WI38 (cell line): ENCODE measurements around the gene ADCY7.

Source experiments
- H3K4me3 ChIP-seq: 2 replicates; pipeline ENCODE4 v1.5.1; 2011; ENCODE audit warnings: low read depth, mild to moderate bottlenecking, control low read depth, low read length
- TF ChIP-seq, protein P1 (sequence below): IDR thresholded peaks from 2 replicates; pipeline ENCODE4 v1.5.1; 2012; ENCODE audit warnings: low read depth, mild to moderate bottlenecking, control low read depth, low read length

ADCY7 gene

DNA sequence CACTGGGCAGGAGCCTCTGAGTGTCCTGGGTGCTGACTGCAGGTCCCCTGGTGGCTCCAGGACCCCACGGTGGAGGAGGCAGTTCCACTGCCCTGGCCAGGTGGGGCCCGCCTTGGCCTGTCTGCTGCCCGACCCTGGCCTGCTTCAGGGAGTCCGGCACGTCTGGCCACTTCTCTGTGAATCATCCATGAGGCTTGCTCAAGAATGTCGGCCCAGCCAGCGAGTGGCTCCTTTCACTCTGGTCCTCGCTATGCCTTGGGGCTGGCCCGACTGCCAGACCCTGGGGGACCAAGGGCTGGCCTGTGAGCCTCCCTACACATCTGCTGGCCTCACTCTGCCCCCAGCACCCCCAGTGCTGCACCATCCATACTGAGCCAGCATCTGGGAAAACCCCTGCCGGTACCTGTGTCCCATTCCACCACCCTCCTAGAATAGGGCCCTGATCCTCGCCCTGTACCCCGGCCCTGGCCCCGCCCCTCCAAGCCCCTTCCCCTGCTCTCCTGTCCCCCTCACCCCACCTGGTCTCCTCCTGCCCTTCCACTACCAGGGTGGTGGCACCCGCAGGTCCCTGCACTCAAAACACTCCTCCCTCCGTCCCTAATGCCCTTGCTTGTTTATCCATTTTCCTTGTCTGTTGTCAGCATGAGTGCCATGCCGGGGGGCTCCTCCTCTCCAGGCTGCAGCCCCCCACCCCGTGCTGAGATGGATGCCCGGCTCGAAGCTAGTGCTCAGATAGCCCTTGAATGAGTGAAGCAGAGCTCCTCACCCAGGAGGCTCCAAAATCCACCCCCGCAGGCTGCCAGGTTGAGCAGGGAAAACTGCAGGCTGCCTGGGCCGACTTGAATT is 35.5 kb downstream of the ADCY7 start:
- TF ChIP-seq, protein P1, sequence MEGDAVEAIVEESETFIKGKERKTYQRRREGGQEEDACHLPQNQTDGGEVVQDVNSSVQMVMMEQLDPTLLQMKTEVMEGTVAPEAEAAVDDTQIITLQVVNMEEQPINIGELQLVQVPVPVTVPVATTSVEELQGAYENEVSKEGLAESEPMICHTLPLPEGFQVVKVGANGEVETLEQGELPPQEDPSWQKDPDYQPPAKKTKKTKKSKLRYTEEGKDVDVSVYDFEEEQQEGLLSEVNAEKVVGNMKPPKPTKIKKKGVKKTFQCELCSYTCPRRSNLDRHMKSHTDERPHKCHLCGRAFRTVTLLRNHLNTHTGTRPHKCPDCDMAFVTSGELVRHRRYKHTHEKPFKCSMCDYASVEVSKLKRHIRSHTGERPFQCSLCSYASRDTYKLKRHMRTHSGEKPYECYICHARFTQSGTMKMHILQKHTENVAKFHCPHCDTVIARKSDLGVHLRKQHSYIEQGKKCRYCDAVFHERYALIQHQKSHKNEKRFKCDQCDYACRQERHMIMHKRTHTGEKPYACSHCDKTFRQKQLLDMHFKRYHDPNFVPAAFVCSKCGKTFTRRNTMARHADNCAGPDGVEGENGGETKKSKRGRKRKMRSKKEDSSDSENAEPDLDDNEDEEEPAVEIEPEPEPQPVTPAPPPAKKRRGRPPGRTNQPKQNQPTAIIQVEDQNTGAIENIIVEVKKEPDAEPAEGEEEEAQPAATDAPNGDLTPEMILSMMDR, result no peak
- peak overlapping the region; percentile 20; the same call in 1 of the 2 replicates for H3K4me3 ChIP-seq

DNA sequence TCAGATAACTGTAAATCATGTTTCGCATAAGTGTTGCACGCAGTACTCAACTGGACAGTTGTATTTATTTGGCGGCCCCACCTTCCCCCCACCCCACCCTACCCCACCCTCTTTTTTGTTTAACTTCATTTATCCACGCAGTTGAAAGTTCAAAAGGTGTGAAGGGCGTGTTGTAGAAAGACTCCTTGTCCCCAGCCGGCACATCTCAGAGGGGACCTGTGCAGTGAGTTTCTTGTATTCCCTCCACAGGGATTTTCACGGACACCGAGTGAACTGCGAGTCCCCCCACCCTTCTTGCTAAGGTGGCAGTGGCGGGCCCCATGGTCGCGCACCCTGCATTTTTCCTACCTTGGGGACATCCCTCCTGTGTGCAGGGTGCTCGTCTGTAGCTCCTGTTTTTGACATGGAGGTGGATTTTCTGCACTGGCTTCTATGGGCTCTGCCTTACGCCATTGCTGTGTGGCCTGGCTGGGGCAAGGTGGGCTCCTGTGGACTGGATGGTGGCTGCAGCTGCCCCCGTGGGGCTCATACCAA is 36.2 kb downstream of the ADCY7 start:
- no peak overlapping the region for H3K4me3 ChIP-seq
- TF ChIP-seq, protein P1, result no peak

DNA sequence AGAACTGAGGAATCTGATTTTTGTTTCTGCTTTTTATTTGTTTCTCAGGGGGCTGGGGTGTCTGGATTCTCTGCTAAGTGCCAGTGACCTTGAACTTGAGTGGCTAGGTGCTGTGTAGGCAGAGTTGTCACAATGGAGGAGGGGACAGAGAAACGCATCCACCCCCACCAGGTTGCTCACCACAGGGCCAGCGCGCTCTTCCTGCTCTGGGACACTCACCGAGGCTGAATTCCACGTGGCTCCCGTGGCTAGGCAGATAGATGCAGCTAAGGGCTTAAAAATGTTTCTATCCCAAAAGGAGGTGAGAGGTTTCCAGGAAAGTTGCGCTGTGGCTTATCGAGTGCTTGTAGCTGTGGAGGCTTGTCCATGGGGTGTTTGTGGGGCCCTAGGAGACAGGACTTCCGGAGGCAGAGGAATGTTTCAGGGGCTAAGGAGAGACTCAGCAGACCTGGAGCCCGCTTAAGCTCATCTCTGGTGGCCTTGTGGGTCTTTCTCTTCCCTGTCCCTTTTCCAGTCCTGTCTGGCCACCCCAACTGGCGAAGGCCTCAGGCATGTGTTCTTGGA is 36.8 kb downstream of the ADCY7 start:
- no peak overlapping the region for H3K4me3 ChIP-seq
- TF ChIP-seq, protein P1, result no peak

DNA sequence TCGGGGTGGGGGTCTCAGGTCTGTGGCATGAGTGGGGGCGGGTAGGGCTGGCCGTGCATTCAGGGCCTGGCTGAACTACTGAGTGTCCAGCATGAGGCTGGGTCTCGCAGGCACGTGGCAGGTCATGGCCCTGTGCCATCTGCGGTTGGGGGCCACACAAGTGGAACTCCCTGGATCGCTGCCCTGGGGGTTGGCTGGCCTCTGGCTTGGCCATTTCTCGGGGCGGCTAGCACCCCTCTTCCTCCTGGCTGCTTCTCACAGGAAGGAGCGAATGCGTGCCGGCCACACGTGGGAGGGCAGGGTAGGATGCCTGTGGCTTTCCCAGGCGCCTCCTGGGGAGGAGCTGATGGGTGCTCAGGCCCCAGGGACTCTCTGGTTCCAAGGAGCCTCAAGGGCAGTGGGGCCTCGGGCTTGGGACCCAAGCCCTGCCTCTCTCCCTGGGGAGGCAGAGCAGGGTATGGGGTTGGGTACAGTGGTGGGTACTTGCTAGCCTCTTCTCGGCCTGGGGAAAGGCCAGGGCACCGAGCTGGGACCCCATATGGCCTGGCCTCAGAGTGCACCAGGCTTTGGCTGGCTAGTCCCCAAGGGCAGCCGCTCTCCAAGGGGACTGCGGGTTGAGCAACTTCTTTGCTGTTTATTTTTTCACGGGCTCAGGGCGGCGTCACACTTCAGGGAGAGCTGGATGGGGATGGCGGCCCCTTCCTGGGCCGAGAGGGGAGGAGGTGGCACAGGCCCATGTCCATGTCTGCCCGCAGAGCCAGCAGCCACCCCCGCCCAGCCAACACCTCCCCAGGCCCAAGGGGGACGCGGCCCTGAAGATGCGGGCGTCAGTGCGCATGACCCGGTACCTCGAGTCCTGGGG is 37.5 kb downstream of the ADCY7 start:
- TF ChIP-seq, protein P1, result no peak
- H3K4me3 ChIP-seq, result 0 out of 2 replicates have a peak overlapping the region, but pooled peaks have one; percentile 22

DNA sequence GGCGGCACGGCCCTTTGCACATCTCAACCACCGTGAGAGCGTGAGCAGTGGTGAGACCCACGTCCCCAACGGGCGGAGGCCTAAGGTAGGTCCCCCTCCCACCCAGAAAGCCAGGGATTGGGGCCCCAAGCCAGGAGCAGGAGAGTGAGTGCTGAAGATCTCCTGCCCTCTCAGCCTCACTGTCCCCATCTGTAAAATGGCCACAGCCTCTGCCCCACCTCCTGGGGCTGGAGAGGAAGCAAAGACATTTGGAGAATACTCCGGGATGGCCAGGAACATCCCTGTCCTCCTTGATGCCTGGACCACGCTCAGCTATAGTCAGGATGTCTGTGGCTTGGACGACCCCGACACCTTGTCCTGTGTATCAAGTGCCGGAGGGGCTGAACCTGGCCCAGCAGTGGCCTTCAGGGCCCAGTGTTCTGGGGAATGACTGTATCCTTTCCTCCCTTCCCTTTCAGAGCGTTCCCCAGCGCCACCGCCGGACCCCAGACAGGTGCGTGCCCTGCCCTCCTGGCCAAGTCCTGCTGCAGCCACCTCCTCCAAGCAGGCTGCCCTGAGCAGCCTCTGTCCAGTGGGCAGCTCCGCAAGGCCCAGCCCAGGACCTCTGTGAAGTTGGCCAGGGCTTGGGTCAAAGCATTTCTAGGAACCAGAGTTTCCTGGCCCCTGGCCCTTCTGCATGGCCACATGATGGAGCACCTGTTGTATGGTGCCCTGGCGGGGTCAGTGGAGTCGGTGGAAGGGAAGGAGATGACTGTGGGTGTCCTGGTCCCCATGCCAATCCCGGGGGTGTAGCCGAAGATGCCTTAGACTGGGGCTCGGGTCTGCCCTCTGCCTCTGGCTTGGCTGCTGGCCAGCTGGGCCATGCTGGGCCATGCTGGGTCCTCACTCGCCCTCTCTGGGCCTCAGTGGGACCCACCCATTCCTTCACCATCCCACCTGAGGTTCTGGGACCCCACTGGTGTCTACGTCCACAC is 38.4 kb downstream of the ADCY7 start:
- no peak overlapping the region for H3K4me3 ChIP-seq
- TF ChIP-seq, protein P1, result no peak

DNA sequence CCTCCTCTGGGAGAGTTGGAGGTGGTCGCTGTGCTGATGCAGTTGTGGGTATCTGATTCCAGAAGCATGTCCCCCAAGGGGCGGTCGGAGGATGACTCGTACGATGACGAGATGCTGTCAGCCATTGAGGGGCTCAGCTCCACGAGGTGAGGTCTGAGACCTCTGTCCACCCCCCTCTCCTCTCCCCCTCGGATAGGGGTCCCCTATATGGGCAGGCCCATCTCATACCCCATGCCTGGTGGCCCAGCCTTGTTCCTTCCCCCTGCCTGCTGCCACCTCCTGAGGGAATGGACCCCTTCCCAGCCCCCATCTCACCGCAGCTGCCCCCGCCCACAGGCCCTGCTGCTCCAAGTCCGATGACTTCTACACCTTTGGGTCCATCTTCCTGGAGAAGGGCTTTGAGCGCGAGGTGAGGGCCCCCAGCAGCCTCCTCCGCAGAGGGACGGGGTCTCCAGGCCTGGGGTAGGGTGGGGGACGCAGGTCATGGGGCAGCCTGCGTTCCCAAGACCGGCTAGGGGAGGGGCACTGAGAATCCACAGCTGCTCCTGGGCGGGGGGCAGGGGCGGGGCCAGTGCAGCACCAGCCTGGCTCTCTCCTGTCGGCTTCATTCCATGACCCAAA is 39.2 kb downstream of the ADCY7 start:
- TF ChIP-seq, protein P1, result no peak

More for the DNA sequence above, 39.2 kb downstream of the ADCY7 start:
- no peak overlapping the region for H3K4me3 ChIP-seq
